ENCODE measurements around the gene BEST4.
A peak's percentile ranks its signal among the peaks of the same experiment; 100 is the strongest.
"Not testable (repeated sequence)": the region's sequence is repeated elsewhere in the genome, so short reads cannot be mapped to it uniquely, and the experiment has no call there.

Gene BEST4

DNA sequence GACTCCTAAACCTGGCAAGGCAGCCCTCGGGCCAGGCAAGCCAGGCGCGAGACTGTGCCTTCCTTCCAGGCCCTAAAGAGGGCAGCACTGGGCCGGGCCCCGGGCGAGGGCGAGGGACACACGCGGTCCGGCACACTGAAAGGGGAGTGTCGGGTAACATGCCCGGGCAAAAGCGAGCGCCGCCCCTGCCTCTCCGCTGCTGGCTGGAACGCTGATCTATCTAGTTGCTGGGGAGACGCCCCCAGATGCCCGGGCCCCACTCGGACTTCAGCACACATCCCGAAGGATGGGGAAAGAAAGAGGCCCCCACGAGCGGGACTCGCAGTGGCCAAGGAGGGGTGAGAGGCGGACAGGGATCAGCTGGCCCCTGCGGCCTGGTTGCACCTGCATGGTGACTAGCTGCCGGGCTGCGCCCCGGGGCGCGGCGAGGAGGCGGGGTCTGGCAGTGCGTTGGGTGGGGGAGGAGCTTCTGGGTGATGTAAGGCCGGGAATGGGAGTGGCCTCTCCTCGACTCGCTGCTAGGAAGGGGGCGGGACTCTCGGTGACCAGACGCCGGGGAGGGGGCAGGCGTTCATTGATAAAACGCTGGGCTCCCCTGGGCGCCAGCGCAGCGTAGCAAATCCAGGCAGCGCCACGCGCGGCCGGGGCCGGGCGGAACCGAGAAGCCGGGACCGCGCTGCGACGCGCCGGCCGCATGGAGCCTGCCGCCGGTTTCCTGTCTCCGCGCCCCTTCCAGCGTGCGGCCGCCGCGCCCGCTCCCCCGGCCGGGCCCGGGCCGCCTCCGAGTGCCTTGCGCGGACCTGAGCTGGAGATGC is 12.0 kb upstream of the BEST4 start, which contains the start of gene PLK3:
TSS of gene PLK3 (plus strand) at position 608 of the 815 bp plus-strand sequence. CDS start at position 695, 87 bp downstream.
- TF ChIP-seq, protein P1, sequence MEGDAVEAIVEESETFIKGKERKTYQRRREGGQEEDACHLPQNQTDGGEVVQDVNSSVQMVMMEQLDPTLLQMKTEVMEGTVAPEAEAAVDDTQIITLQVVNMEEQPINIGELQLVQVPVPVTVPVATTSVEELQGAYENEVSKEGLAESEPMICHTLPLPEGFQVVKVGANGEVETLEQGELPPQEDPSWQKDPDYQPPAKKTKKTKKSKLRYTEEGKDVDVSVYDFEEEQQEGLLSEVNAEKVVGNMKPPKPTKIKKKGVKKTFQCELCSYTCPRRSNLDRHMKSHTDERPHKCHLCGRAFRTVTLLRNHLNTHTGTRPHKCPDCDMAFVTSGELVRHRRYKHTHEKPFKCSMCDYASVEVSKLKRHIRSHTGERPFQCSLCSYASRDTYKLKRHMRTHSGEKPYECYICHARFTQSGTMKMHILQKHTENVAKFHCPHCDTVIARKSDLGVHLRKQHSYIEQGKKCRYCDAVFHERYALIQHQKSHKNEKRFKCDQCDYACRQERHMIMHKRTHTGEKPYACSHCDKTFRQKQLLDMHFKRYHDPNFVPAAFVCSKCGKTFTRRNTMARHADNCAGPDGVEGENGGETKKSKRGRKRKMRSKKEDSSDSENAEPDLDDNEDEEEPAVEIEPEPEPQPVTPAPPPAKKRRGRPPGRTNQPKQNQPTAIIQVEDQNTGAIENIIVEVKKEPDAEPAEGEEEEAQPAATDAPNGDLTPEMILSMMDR (IDR thresholded peaks at IDR 0.05; ENCODE audit: extremely low read depth, insufficient read depth, missing control alignments): peak; percentile 91
- DNase-seq (ENCODE audit: low spot score): peak; percentile 100
- in situ Hi-C loops (cut with MboI; ENCODE audit: low pct_unique_long_range_greater_than_20kb, low sequenced_read_pairs, unreplicated experiment): no loop called here

DNA sequence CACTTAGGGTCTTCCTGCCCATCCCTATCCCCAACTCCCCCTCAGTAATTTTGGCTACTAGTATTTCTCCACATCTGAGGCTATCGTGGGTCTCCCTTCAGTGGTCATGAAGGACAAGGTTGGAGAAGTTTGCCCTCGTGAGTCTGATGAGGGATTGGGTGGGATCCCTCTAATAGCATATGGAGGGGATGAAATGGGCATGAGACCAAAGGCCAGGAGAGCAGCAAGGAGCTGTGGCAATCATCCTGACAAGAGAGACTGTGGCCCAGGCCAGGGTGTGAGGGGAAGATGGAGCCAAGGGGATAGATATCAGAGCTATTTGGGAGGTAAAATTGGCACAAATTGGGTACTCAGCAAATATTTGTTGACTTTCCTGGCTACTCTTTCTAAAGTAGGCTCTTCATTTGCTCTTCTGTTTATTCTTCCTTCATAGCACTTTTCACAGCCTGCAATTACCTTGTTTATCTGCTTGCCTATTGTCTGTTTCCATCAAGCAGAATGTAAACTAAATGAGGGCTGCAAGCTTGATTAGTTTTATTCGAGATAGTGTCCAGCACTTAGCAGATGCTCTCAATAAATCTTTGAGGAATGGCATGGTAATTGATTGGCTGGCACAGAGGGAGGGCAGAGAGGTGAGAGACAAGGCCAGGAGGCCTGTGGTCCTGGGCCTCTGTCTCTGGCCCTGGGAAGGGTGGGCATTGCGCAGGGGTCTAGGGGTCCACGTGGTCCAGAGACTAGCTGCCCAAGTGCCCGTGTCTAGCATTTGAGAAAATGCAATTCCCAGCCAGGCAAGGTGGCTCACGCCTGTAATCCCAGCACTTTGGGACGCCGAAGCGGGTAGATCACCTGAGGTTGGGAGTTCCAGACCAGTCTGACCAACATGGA is 10.8 kb upstream of the BEST4 start:
- in situ Hi-C loops (cut with MboI; ENCODE audit: low pct_unique_long_range_greater_than_20kb, low sequenced_read_pairs, unreplicated experiment): no loop called here
- TF ChIP-seq, protein P1 (IDR thresholded peaks at IDR 0.05; ENCODE audit: extremely low read depth, insufficient read depth, missing control alignments): no peak
- no peak for DNase-seq (ENCODE audit: low spot score)

DNA sequence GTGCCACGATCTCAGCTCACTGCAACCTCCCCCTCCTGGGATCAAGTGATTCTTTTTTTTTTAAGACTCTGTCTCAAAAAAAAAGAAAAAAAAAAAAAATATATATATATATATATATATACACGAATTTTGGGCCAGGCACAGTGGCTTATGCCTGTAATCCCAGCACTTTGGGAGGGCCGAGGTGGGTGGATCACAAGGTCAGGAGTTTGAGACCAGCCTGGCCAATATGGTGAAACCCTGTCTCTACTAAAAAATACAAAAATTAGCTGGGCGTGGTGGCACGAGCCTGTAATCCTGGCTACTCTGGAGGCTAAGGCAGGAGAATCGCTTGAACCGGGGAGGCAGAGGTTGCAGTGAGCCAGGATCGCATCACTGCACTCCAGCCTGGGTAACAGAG is 9.9 kb upstream of the BEST4 start:
- in situ Hi-C loops (cut with MboI; ENCODE audit: low pct_unique_long_range_greater_than_20kb, low sequenced_read_pairs, unreplicated experiment); DNase-seq (ENCODE audit: low spot score): not testable (repeated sequence)

DNA sequence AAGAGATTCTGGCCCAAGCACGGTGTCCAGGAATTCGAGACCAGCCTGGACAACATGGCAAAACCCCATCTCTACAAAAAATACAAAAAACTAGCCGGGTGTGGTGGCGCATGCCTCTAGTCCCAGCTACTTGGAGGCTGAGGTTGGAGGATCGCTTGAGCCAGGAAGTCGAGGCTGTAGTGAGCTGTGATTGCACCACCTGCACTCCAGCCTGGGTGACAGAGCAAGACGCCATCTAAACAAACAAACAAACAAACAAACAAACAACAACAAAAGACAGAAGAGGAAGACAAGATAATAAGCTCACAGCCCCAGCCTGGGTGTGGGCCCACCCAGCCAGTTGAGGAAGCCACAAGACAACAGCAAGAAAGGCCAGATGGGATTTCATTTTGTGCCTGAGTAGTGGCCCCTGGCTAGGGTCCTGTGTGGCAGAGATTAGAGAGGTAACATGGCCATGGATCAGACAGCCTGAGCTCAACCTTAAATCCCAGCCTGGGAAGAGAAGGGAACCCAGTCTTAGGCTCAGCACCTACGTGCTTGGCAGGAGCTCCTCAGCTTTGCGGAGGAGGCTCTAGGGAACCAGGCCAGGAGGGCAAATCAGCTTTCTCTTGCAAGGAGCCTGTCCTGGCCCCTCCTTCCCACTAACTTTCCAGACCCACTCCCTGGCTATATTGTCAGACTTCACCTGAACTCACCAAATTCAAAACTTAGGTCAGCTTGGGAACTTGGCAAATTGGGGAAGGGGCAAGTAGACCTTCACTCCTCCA is 4.9 kb upstream of the BEST4 start:
- no peak for DNase-seq (ENCODE audit: low spot score)
- TF ChIP-seq, protein P1 (IDR thresholded peaks at IDR 0.05; ENCODE audit: extremely low read depth, insufficient read depth, missing control alignments): no peak
- in situ Hi-C loops (cut with MboI; ENCODE audit: low pct_unique_long_range_greater_than_20kb, low sequenced_read_pairs, unreplicated experiment): no loop called here

DNA sequence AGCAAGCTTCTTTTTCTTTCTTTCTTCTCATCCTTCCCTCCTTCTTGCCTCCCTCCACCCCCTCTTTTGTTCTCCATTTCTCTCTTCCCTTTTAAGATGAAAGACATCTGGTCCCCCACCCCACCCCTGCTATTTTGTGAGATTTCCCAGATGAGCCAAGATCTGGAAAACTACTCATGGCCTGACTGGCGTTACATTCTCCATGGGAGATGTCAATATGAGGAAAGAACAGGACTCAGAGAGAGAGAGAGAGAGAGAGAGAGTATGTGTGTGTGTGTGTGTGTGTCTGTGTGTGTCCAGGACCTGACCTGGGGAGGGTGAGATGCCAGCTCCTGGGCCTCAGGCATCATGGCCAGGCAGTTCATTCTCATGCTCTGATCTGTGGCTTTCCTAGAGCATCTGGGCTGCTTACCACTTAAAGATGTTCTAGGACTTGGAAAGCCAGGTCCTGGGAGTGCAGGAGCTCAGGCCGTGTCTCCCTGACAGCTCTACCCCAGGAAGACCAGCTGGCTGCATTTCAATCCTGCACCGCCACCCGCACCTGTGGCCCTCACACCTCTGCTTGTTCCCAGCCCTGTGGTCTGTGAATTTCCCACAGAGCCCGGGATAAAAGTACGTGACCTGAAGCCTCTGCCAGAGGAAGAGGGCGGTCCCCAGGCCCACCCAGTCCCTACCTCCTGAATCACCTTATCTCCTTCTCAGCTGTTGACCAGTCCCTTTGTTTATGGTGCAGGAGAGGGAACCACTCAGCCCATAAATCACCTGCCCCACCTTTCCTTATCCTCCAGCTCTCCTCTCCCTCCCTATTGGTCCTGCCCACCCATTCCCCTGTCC is 3.2 kb upstream of the BEST4 start:
- TF ChIP-seq, protein P1 (IDR thresholded peaks at IDR 0.05; ENCODE audit: extremely low read depth, insufficient read depth, missing control alignments): no peak
- DNase-seq (ENCODE audit: low spot score): no peak
- in situ Hi-C loops (cut with MboI; ENCODE audit: low pct_unique_long_range_greater_than_20kb, low sequenced_read_pairs, unreplicated experiment): no loop called here

DNA sequence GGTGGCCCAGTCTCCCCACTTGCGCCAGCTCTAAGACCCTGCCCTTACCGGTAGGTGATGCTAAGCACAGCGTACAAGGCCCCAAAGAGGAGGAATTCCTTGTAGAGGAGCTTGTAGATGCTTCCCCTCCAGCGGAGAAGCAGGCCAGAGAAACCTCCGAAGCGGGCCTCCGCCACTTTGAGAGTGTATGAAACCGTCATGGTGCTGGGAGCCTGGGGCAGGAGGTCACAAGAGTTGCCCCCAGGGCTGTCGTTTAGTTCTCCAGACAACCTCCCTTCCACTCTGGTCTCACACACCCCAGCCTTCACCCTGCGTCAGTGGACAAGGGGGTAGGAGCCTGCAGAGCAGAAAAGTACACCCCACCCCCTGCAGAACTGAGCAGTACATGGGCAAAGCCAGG is 464 bp downstream of the BEST4 start:
- in situ Hi-C loops (cut with MboI; ENCODE audit: low pct_unique_long_range_greater_than_20kb, low sequenced_read_pairs, unreplicated experiment): no loop called here
- DNase-seq (ENCODE audit: low spot score): no peak
- TF ChIP-seq, protein P1 (IDR thresholded peaks at IDR 0.05; ENCODE audit: extremely low read depth, insufficient read depth, missing control alignments): no peak
